T1000 (cell line): Measurements from ENCODE around the gene SLC35B1.

Source experiments
- DNase-seq: peaks from one replicate; lab custom pipeline; 2025; ENCODE audit warnings: mixed read lengths; lab: John Stamatoyannopoulos, UW

The SLC35B1 gene, protein sequence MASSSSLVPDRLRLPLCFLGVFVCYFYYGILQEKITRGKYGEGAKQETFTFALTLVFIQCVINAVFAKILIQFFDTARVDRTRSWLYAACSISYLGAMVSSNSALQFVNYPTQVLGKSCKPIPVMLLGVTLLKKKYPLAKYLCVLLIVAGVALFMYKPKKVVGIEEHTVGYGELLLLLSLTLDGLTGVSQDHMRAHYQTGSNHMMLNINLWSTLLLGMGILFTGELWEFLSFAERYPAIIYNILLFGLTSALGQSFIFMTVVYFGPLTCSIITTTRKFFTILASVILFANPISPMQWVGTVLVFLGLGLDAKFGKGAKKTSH

DNA sequence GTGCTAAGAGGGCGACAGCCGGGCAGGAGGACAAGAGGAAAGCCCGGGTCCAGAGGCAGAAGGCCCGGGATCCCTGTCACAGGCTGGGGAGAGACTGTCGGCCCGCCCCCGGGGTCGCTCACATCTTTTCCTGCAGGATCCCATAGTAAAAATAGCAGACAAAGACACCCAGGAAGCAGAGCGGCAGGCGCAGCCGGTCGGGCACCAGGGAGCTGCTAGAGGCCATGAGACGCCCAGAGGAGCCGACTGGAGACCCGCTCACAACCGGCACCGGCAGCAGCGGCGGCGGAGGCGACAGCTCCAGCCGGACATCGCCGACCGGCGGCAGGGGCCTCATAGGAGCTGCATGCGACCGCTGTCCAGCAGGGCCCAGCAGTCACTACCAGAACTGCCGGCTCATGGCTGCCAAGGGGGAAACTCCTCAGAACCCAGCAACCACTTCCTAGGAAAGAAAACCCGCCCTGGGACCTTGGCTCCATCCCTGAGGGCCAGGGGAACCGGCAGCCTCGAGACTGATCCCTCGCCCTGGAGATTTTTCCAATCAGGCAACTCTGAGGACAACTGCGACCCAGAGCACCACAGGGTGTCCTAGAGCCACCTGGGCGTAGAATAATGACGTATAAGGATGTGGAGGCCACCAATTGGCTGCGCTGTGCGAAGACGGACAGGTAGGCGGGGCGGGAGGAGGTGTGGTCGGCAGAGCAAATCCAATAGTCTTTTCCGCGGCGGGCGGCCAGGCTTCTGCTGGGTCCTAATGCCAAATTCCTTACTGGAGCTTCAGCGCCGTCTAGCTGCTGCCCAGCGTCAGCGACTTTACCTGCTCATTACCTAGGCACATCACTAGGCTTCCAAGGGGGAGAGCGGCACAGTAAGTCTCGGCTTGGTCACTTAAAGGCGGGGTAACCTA is at the start of gene SLC35B1:
TSS of gene SLC35B1 (minus strand) at position 357 of the 907 bp plus-strand sequence. CDS start at position 226, 131 bp downstream.
- DNase-seq = peak; percentile 97

DNA sequence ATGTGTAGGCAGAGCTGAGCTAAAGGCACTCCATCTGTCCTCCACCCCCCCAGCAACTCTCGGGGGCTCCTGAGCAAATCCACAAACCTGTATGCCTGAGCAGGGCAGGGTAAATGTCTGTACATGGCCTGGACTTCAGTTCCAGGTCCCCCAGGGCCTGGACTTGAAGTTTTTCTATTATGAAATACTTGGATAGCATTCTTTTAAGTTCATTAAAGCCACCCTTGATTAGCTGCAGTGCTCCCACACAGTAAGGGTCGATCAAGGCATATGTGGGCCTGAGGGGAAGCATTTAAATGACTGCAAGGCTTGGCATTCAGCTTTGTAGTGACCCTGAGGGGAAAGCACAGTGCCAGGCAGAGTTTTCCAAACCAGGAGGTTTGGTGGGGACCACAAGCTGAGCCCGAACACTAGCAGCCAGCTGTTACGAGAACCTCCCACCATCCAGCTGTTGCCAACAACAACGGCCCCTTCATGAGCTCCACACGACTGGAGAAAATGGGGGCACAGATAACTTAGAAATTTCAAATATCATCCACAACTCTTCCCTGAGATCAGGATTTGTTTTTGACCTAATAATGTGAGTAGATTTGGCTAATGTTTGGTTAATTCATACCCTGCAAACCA is 49.5 kb upstream of the SLC35B1 start:
- no peak for DNase-seq

DNA sequence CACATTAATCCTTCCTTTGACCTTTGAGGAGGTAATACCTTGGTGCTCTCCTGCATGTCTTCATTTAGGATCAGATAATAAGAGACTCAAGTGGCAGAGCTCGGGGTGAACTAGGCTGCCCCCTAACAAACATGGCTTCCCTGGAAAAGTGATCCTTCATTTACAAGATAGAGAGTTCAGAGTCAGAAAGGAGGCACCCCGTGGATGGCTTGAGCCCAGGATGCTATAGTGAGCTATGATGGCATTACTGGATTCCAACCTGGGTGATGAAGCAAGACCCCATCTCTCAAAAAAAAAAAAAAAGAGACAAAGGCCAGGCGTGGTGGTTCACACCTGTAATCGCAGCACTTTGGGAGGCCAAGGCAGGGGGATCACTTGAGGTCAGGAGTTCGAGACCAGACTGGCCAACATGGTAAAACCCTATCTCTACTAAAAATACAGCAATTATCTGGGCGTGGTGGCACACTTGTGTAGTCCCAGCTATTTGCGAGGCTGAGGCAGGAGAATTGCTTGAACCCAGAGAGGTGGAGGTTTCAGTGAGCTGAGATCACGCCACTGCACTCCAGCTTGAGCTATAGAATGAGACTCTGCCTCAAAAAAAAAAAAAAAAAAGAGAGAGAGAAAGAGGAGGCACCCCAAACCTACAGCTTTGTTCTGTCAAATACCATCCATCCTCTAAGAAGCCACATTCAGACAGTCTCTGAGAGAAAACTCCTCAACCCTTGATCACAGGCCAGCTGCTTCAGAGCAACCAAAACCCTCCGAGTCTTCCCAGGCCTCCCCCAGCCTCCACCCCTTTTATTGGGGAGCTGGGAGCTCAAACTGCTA is 48.8 kb upstream of the SLC35B1 start:
- no peak for DNase-seq

DNA sequence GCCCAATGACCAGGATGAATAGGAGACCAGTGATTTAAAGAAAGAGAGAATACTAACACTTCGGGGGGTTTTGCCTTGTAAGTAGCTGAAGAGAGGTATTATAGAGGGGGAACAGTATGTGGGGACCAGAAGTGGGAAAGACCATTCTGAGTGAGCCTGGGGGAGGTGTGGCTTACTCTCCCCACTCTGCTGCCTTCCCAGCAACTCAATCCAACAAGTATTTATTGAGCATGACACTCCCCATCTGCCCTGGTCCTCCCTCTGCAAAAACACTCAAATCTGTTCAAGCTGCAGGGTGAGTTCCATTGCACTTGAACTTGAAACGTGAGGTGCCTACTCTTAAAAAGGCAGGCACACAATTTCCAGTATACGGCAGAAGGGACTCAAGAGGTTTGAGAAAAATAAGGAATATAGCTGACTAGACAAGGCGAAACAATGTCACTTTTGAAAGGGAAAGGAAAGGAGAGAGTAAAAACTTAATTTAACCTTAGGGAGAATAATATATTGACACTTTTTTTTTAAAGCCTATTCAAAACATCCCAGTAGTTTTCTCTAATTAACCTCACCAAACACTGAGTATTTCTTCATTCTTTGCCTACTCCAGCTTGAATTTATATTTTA is 48.0 kb upstream of the SLC35B1 start:
- no peak for DNase-seq

DNA sequence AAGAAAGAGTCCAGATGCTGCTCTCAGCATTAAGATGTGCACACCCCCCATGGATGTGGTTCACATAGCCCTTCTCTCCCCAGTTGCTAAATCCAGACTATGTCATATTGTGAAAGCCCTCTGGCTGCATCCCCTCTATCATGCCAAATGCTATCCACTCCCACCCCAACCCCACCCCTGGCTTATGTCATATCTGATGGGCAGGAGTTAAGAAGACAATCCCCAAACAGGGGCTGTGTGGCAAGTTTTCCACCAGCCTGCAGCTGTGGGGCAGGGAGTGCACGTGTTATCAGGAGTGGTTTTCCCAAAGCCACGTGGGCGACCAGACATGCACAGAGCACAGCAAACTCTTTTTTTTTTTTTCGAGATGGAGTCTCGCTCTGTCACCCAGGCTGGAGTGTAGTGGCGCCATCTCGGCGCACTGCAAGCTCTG is 46.2 kb upstream of the SLC35B1 start:
- no peak for DNase-seq

DNA sequence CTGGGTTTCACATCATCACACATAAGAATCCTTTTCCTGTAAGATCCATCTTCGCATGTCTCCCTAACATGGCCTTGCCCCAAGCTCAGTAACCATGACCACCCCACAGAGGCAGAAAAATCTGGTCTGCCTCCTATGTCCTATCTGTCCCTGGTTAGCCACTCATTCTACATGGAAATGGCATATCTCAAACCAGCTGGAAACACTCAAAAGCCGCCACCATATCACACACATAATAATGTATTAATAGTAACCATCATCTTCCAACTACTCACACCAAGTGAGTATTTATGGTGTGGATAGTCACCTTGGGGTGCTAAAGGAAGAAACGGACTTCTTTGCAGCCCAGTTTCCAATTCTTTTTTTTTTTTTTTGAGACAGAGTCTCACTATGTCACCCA is 44.7 kb upstream of the SLC35B1 start:
- DNase-seq = no peak

DNA sequence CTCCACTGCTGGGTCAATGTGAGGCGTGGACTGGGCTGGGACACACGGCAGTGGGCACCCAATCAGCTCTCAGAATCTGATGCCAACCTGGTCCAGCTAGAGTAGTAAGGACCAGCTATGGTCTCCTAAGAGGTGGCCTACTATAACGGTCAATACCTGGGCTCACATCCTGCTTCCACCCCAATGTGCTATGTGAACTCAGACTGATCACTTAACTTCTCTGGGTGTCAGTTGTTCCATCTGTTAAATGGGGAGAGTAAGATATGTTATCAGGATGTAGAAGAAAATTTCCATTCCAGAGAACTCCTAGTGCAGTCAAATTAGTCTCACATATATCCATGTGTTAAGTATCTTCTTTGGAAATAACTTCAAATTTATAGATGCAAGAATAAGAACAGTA is 42.0 kb upstream of the SLC35B1 start:
- DNase-seq = no peak

DNA sequence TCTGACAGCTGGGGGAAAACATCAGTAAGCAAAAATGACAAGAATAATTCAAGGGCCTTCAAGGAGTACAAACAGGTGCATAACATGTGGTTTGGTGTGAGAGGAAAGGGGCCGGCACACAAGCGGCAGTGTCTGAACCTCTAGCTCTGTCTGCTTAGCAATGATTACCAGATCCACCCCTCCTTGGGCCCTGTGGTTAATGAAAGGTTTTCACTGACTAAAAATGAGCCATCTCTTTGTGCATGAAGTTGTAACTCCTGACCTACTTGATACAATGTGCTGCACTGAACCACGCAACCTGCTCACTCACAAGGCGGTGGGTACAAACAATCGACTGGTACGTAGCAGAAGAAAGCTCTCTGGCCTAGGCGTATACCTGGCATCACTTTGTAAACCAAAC is 41.0 kb upstream of the SLC35B1 start:
- DNase-seq = no peak

DNA sequence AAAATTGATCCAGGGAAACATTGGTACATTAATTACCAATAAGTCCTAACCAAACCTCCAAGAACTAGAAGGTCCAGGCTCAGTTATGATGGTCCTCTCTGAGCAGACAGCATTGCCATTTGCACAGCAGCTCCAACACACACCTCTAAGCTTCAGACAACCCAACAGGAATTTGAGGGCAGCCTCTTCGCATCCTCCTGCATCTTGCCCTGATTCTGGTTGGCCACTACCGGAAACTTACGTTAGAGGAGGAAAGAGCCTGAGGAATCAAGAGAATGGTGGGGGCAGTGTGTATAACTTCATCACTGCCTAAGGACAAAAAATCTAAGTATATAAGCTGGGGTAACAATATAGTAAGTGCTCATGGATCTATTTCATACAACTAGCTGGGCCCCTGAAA is 40.5 kb upstream of the SLC35B1 start:
- no peak for DNase-seq

DNA sequence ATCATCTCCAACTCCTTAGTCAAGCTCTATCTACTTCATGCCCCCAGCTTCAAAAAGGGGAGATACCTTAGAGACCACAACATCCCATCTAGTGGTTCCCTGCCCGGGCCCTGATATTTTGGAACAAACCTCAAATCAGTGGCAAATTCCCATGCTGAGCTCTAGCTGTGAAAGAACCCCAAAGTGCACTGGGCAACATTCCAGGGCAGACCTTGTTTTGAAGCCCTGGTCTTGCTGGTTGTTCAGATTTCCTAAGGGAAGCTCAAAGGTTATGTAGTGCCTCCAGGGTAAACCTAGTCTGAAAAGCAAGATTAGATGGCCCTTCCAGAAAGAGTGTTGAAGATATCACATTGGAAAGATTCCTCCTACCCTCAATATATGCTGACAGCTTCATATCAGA is 39.9 kb upstream of the SLC35B1 start:
- DNase-seq = no peak

DNA sequence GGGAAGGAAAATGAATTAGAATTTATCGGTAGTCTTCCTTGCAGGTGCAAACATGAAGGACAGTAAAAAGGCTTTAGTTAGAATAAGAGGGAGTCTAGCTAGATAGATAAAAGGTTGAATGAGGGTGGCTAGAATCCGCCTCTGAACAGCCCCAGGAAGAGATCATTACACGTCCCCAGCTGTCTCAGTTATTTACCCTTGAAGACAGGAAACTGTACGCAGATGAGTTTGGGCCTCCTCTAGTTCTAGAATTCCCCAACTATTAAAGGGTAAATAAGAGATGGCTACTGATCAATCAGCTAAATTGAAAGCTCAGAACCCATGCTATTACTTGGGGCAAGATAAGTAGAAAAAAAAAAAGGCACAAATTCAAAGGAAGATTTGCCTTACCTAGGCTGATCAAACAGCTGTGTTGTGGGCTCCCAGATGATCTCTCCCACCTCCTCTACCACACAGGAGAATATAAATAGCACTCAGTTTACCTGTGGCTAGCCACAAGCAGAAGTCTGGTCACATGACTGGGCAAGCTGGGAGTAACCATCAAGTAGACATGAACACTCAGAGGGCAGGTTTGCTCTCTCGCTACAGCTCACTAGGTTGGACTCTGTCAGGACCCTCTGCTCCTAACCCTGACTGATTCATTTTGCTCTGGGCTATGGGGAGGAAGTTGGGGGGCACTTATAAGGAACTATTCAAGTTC is 39.2 kb upstream of the SLC35B1 start:
- DNase-seq = no peak

DNA sequence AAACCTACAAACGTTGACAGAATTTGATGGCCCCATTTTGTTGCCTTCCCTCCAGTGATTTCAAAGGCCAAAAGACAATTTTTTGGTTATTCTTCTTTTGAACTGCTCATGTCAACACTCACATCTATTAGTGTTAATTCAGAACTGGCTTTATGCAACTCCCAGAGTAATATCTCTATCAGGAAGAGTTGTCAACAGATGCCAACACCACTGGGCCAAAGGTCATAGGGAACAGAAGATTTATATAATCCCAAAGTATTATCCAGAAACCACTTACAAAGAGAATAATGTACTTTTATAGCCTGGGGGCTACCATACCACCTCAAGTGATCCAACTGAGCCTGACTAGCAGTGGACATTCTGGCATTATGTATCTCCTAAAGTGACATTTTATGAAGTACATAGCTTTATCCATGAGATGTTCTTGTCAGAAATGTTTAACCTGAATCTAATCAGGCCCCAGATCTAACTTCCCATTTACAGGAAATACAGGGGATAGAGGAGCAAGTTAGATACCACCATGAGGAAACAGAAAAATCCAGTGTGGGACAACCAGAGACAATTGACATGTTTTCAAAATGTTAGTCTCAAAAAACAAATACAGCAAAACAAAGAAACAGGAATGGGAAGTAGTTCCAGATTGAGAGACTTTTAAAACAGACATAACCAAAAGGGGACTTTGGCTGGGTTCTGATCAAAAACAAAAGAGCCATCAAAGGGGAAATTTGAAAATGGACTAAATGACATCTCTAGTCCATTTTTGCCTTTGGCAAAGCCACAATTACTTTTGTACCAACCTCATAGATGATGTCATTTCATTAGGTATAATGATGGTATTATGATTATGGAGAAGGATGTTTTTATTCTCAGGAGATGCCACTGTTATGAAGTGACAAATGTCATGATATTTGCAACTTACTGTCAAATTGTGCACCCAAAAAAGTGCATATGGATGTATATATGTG is 37.7 kb upstream of the SLC35B1 start:
- no peak for DNase-seq

DNA sequence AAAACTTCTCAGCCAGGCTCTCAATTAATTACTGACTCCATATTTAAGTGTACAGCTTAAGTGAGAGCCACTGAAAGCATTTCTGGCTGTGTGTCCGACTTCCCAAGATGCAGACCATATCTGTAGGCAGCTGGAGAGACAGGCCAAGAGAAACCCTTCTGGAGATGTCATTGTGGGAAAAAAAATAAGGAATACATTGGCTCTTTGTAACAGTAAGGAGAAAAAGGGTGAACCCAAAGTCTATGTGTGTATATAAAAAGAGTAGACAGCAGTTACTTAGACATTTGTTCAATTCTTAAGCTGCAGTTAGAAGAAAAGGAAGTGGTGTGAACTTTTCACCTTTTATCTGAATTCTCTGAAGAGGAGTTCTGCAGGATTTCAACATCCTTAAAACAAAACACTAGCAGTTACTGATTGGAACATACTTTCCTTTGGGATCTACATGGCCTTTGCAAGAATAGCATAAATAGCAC is 34.4 kb upstream of the SLC35B1 start:
- no peak for DNase-seq

DNA sequence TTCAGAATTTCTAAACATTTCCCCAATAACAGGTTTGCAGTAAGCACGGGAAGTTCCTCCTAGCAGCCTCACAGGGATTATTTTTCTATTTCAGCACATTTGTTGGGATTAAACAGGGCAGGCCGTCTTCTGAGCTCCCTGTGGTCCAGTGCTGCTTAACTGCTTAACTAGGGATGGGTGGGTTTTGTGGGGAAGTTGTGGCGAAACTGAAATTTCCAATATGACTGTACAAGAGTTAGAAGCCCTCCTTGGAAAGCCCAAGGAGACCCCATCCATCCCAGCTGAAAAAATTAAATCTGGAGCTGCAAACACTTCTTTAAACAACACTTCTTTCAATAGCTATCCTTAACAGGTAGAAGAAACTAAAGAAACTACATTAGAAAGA is 33.9 kb upstream of the SLC35B1 start:
- no peak for DNase-seq

DNA sequence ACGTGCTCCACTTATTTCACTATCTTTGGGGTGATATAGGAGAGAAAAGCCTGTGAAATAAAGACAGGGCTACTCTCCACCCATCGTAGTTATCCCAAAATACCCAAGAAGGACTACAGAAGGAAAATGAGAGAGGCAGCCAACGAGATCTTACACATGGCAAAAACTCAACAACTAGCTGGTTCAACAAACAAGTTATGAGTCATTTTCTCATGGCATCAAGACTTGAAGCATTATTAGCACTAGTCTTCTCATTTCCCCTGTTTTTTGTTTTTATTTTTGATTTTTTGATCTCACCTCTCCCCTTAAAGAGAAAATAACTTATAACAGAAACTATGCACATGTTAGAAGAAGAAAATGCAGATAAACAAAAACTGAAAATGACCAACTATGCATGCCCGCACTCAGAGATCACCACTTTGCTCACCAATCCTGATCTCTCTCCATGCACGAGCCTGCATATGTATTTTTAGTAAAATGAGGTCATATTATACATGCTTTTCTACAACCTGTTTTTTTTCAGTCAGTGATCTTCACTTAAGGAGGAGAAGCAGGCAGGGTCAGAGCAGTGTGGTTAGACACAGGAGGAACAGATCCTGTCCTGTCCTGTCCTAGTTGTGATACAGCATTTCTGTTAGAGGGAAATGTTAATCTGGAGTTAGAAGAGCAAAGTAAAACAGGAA is 33.4 kb upstream of the SLC35B1 start:
- no peak for DNase-seq

DNA sequence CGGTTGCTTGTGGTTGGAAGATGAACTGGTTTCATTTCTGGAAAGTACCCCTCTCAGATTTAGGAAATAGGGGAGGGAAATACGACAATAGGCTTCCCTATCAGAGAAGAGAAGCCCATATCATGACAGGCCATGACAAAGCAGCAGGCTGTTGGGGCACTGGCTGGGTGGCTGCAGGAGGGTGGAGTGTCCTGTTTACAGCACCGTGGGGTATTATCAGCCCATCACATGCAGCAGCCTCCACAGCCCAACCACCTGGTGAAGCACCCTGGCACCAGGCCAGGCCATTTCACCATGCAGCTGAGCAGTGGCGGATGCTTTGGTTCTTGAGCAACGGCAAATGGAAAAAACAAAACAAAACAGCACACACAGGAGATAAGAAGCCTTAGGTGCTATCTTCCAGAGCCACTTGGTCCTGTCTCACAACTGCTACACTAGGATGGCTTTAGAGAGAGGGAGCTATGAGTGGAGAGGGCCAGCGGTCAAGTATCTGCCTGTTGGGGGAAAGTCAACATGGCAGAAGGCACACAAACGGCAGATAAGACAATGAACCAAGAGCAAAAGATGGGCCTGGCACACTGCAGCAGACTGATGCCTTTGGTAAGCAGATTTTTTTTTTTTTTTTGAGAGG is 32.0 kb upstream of the SLC35B1 start:
- DNase-seq = no peak

DNA sequence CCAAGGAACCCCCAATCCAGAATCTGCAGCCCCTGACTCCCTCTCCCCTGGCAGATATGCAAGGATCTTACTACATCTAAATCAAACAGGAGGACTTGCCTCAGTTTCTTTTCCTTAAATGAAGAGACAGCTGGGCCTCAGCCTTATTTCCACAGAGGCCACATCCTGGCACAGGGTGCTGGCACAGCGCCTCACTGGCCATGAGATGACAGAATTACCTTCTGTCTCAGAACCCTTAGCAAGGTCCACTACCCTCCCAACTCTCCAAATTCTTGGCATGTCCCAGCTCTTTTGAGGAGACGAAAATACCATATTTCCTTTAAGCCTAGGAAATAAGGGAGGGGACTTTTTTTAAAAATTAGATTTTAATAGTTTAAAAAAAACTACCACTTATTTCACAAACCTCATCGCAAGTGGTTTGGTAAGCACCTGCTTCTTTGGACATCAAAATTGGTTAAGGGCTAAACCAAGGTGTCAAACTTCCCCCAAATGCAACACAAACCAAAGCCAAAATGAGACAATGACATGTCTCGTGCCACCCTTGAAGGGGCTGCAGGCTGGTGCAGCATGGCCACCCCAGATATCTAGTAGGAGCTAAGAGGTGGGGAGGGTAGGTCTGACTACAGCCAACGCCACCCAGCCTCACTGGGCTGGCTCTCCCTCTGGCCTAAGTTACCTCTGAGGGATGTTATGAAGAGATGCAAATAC is 30.8 kb upstream of the SLC35B1 start:
- no peak for DNase-seq
